Measurements from ENCODE around the gene AMPD2.

The AMPD2 gene

GRCh38 chr1:109640285-109640865 lies 20.7 kb downstream of the AMPD2 start:
- peak; percentile 73 for DNase-seq (ENCODE audit: low read depth)
- no peak for TF ChIP-seq POLR2A (IDR thresholded peaks at IDR 0.05; ENCODE audit: extremely low read depth, insufficient read length)
- TF ChIP-seq CTCF (IDR thresholded peaks at IDR 0.05; ENCODE audit: low read depth, low read length): peak; percentile 89
- no peak overlapping the region for H3K4me3 ChIP-seq (ENCODE audit: low read depth, low read length)

GRCh38 chr1:109641078-109641740 lies 21.6 kb downstream of the AMPD2 start:
- no peak for DNase-seq (ENCODE audit: low read depth)
- TF ChIP-seq MAX (IDR thresholded peaks at IDR 0.05; ENCODE audit: low read depth, low read length) (no peak), POLR2A (IDR thresholded peaks at IDR 0.05; ENCODE audit: extremely low read depth, insufficient read length) (no peak), MYC (IDR thresholded peaks at IDR 0.05; ENCODE audit: low read depth, low read length) (no peak), CTCF (IDR thresholded peaks at IDR 0.05; ENCODE audit: low read depth, low read length) (no peak)
- no peak overlapping the region for H3K4me3 ChIP-seq (ENCODE audit: low read depth, low read length)

- no peak overlapping the region for H3K4me3 ChIP-seq (ENCODE audit: low read depth, low read length)
- no peak for DNase-seq (ENCODE audit: low read depth)
- TF ChIP-seq CTCF (IDR thresholded peaks at IDR 0.05; ENCODE audit: low read depth, low read length) (no peak), MYC (IDR thresholded peaks at IDR 0.05; ENCODE audit: low read depth, low read length) (no peak), POLR2A (IDR thresholded peaks at IDR 0.05; ENCODE audit: extremely low read depth, insufficient read length) (no peak), MAX (IDR thresholded peaks at IDR 0.05; ENCODE audit: low read depth, low read length) (no peak)
Measured at GRCh38 chr1:109641861-109642260, 22.2 kb downstream of the AMPD2 start.

- H3K4me3 ChIP-seq (ENCODE audit: low read depth, low read length): no peak overlapping the region
- DNase-seq (ENCODE audit: low read depth): no peak
Measured at GRCh38 chr1:109642626-109643025, 23.0 kb downstream of the AMPD2 start.

GRCh38 chr1:109643385-109644230 lies 24.0 kb downstream of the AMPD2 start:
- peak; percentile 84 for DNase-seq (ENCODE audit: low read depth)
- TF ChIP-seq CTCF (IDR thresholded peaks at IDR 0.05; ENCODE audit: low read depth, low read length): peak; percentile 84
- TF ChIP-seq POLR2A (IDR thresholded peaks at IDR 0.05; ENCODE audit: extremely low read depth, insufficient read length): no peak
- peak; percentile 28; the same call in 1 of the 2 replicates for TF ChIP-seq MAX (IDR thresholded peaks at IDR 0.05; ENCODE audit: low read depth, low read length)
- TF ChIP-seq MYC (IDR thresholded peaks at IDR 0.05; ENCODE audit: low read depth, low read length): 0 out of 2 replicates have a peak, but pooled peaks have one; percentile 11
- H3K4me3 ChIP-seq (ENCODE audit: low read depth, low read length): no peak overlapping the region

More at GRCh38 chr1:109642626-109643025, 23.0 kb downstream of the AMPD2 start:
- TF ChIP-seq MYC (IDR thresholded peaks at IDR 0.05; ENCODE audit: low read depth, low read length) (no peak), CTCF (IDR thresholded peaks at IDR 0.05; ENCODE audit: low read depth, low read length) (no peak), MAX (IDR thresholded peaks at IDR 0.05; ENCODE audit: low read depth, low read length) (no peak), POLR2A (IDR thresholded peaks at IDR 0.05; ENCODE audit: extremely low read depth, insufficient read length) (no peak)

All from NB4 (cell line).